ENCODE data around the gene CLOCK. TPM values are rescaled to one million over a fixed set of nuclear protein-coding genes. Genes with fewer than 3 reads are reported as not detected.

The CLOCK gene
- total and polyA plus RNA-seq, 12 donors = 6.1 to 40.7 (median 31.1) TPM

DNA sequence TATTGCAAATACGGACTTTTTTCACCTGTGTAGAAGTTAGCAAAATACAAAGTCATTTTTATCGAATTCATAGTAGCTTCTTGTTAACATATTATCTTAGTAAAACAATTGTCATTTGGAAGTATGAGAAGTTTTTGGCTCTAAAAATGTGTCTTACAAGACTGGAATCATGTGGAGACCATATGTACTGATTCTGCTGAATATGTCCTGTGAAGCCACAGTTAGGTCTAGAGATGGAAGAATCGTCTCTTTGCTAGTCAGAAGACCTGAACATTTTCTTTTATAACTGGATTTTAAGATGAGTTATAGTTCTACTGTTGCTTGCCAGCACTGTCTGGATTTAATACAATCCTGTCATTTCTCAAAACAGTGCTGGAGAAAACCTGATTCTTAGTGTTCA, 121.9 kb downstream of the CLOCK start:
- peaks cover 0 to 6% (median 0%) of the 10 kb centered on the region in 9 donors for H3K4me1 ChIP-seq
- 89 to 91% methylated on average over 3 of the region's 3 CpGs for WGBS, 2 donors
- intact Hi-C loops (cut with DNase I) = no loop called here
- no peak overlapping the region for H3K4me3 ChIP-seq
- no peaks in the 10 kb centered on the region for H3K27me3 ChIP-seq
- peaks cover 0 to 100% (median 36%) of the 10 kb centered on the region in 9 donors for H3K36me3 ChIP-seq
- H3K27ac ChIP-seq = no peak overlapping the region
- H3K9me3 ChIP-seq = no peaks in the 10 kb centered on the region
- TF ChIP-seq, protein P1, sequence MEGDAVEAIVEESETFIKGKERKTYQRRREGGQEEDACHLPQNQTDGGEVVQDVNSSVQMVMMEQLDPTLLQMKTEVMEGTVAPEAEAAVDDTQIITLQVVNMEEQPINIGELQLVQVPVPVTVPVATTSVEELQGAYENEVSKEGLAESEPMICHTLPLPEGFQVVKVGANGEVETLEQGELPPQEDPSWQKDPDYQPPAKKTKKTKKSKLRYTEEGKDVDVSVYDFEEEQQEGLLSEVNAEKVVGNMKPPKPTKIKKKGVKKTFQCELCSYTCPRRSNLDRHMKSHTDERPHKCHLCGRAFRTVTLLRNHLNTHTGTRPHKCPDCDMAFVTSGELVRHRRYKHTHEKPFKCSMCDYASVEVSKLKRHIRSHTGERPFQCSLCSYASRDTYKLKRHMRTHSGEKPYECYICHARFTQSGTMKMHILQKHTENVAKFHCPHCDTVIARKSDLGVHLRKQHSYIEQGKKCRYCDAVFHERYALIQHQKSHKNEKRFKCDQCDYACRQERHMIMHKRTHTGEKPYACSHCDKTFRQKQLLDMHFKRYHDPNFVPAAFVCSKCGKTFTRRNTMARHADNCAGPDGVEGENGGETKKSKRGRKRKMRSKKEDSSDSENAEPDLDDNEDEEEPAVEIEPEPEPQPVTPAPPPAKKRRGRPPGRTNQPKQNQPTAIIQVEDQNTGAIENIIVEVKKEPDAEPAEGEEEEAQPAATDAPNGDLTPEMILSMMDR (IDR thresholded peaks at IDR 0.05) = no peak
- ATAC-seq = no peak
- DNase-seq = no peak

DNA sequence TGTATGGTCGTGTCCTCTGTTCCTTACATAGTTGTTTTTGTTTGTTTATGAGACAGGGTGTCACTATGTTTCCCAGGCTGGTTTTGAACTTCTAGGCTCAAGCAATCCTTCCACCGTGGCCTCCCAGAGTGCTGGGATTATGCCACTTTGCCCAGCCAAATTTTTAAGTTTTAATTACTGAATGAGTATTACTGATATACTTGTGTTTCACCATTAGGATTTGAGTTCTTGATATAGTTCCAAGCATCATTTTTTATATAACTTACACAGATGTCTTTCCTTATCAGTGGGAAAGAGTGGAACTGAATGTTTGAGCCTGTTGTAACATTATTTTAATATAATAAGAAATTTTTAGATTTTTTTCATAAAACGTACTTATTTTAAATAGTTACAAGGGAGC, 130.5 kb downstream of the CLOCK start:
- intact Hi-C loops (cut with DNase I) = no loop called here
- H3K36me3 ChIP-seq = peaks cover 0 to 100% (median 36%) of the 10 kb centered on the region in 9 donors
- no peaks in the 10 kb centered on the region for H3K27me3 ChIP-seq
- no peak for DNase-seq
- H3K27ac ChIP-seq = no peak overlapping the region
- WGBS, 2 donors = 89 to 91% methylated on average over 3 of the region's 3 CpGs
- no peak for ATAC-seq
- no peaks in the 10 kb centered on the region for H3K9me3 ChIP-seq
- TF ChIP-seq, protein P1 (IDR thresholded peaks at IDR 0.05) = no peak
- peaks cover 0 to 6% (median 0%) of the 10 kb centered on the region in 9 donors for H3K4me1 ChIP-seq
- no peak overlapping the region for H3K4me3 ChIP-seq

DNA sequence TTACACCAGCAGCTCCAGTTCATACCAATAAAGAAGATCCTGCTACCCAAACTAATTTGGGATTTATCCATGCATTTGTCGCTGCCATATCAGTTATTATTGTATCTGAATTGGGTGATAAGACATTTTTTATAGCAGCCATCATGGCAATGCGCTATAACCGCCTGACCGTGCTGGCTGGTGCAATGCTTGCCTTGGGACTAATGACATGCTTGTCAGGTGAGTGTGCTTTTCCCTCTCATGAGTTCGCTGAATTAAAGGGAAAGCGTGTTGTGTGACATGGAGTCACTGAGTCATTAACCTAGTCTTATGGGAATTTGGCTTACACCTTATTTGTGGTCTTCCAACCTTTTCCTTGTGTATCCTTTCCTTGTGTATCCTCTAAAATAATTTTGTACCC, 135.1 kb downstream of the CLOCK start:
- TF ChIP-seq, protein P1 (IDR thresholded peaks at IDR 0.05) = no peak
- no peak overlapping the region for H3K4me3 ChIP-seq
- H3K27me3 ChIP-seq = no peaks in the 10 kb centered on the region
- intact Hi-C loops (cut with DNase I) = loop anchor here in 1 of 10 donors (5.0 kb wide), 1 partner anchor 64 kb away; the partner anchor contains the start of gene SRD5A3
- no peak overlapping the region for H3K27ac ChIP-seq
- H3K4me1 ChIP-seq = peaks cover 0 to 47% (median 32%) of the 10 kb centered on the region in 9 donors
- DNase-seq (no peak), ATAC-seq (no peak)
- 95 to 97% methylated on average over 6 of the region's 6 CpGs for WGBS, 2 donors
- peaks cover 0 to 93% (median 7%) of the 10 kb centered on the region in 9 donors for H3K36me3 ChIP-seq
- H3K9me3 ChIP-seq = no peaks in the 10 kb centered on the region

DNA sequence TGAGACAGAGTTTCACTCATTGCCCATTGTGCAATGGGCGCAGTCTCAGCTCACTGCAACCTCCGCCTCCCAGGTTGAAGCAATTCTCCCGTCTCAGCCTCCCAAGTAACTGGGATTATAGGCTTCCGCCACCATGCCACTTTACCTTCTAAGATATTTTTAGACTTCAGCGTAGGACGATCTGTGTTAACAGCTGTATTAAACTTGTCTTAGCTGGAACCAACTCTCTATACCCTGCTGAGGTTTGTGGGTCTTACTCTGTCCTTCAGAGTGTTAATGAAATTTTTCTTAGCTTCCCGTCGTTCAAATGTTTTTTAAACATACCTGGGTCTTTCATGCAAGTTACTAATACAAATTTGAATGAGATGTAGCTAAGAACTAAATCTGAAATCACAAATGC, 136.3 kb downstream of the CLOCK start:
- TF ChIP-seq, protein P1 (IDR thresholded peaks at IDR 0.05) = no peak
- no peaks in the 10 kb centered on the region for H3K9me3 ChIP-seq
- ATAC-seq (peak in 1 of 8 donors; percentile 28), DNase-seq (no peak)
- intact Hi-C loops (cut with DNase I) = loop anchor here in 1 of 10 donors (5.0 kb wide), 1 partner anchor 63 kb away; the partner anchor contains the start of gene SRD5A3
- H3K4me1 ChIP-seq = peaks cover 0 to 58% (median 32%) of the 10 kb centered on the region in 9 donors
- WGBS, 2 donors = 78 to 83% methylated on average over 8 of the region's 8 CpGs
- H3K36me3 ChIP-seq = peaks cover 0 to 93% (median 8%) of the 10 kb centered on the region in 9 donors
- H3K27ac ChIP-seq = peak overlapping the region in 1 of 10 donors; percentile 57
- H3K4me3 ChIP-seq = no peak overlapping the region
- no peaks in the 10 kb centered on the region for H3K27me3 ChIP-seq
